Measurements from ENCODE around the gene DMD.
A peak's percentile ranks its signal among the peaks of the same experiment; 100 is the strongest.

DMD gene

DNA sequence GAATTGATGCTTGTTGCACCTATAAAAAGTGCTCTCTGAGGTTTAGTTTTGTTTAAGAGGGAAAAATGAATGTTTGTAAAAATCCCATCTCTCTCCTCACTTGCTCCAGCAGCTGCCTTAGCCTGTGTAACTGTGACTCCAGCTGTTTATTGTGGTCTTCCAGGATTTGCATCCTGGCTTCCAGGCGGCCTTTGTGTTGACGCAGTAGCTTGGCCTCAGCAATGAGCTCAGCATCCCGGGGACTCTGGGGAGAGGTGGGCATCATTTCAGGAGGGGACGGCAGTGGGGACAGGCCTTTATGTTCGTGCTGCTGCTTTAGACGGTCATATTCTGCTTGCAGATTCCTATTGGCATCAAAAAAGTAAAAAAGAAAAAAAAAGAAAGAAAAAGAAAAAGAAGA is 2064.2 kb downstream of the DMD start:
- H3K27me3 ChIP-seq (replicated peaks; ENCODE audit: insufficient read depth, low read length): no peaks in the 10 kb centered on the region
- TF ChIP-seq, protein P1, sequence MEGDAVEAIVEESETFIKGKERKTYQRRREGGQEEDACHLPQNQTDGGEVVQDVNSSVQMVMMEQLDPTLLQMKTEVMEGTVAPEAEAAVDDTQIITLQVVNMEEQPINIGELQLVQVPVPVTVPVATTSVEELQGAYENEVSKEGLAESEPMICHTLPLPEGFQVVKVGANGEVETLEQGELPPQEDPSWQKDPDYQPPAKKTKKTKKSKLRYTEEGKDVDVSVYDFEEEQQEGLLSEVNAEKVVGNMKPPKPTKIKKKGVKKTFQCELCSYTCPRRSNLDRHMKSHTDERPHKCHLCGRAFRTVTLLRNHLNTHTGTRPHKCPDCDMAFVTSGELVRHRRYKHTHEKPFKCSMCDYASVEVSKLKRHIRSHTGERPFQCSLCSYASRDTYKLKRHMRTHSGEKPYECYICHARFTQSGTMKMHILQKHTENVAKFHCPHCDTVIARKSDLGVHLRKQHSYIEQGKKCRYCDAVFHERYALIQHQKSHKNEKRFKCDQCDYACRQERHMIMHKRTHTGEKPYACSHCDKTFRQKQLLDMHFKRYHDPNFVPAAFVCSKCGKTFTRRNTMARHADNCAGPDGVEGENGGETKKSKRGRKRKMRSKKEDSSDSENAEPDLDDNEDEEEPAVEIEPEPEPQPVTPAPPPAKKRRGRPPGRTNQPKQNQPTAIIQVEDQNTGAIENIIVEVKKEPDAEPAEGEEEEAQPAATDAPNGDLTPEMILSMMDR (IDR thresholded peaks at IDR 0.05; ENCODE audit: low read length): no peak
- TF ChIP-seq EZH2phosphoT487 (IDR thresholded peaks at IDR 0.05; ENCODE audit: low read length): no peak
- no peak for TF ChIP-seq EZH2 (optimal IDR thresholded peaks at IDR 0.05; ENCODE audit: low read depth, low read length)

DNA sequence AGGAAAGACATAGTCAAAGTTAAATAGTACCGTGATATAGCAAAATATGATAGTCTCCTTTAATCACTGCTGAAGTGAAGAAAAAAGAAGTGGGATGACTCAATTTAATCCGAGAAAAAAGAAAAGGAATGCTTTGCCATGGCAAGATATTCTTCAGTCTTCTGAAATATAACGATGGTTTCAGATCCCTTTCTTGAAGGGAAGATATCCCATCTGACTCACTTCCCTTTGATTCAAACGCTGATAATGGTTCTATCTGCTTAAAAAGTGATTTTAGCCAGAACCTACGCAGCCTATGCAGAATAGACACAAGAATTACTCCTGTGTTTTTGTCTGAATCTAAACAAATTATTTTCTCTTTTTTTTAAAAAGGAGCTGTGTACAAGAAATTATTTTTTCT is 2071.4 kb downstream of the DMD start:
- Histone ChIP-seq H3K27ac (ENCODE audit: low read length) (no peak overlapping the region), H3K79me2 (ENCODE audit: low read length) (no peaks in the 10 kb centered on the region), H3K36me3 (replicated peaks; ENCODE audit: insufficient read depth, low read length) (no peaks in the 10 kb centered on the region), H3K4me3 (ENCODE audit: low read length) (no peak overlapping the region), H3K9me2 (replicated peaks; ENCODE audit: insufficient read depth, low read length) (no peaks in the 10 kb centered on the region), H3K9ac (ENCODE audit: low read length) (no peak overlapping the region), H3K4me1 (ENCODE audit: low read length) (peaks cover 7% of the 10 kb centered on the region; the same call in 1 of the 2 replicates), H3K9me3 (replicated peaks; ENCODE audit: insufficient read depth, low read length) (no peaks in the 10 kb centered on the region), H4K20me1 (ENCODE audit: insufficient read depth, low read length) (no peaks in the 10 kb centered on the region), H2AFZ (ENCODE audit: low read length) (no peak overlapping the region), H3K4me2 (ENCODE audit: low read depth, low read length) (no peak overlapping the region), H3F3A (ENCODE audit: insufficient read depth, low read length) (peaks cover 6% of the 10 kb centered on the region; the same call in 1 of the 2 replicates), H3K27me3 (replicated peaks; ENCODE audit: insufficient read depth, low read length) (no peaks in the 10 kb centered on the region)
- TF ChIP-seq EZH2 (optimal IDR thresholded peaks at IDR 0.05; ENCODE audit: low read depth, low read length): no peak
- no peak for DNase-seq

More for the DNA sequence above, 2064.2 kb downstream of the DMD start:
- Histone ChIP-seq H2AFZ (ENCODE audit: low read length) (no peak overlapping the region), H3K9ac (ENCODE audit: low read length) (no peak overlapping the region), H3K27ac (ENCODE audit: low read length) (no peak overlapping the region), H3K79me2 (ENCODE audit: low read length) (no peaks in the 10 kb centered on the region), H3K4me3 (ENCODE audit: low read length) (no peak overlapping the region), H3K4me1 (ENCODE audit: low read length) (no peaks in the 10 kb centered on the region), H3K4me2 (ENCODE audit: low read depth, low read length) (no peak overlapping the region), H3K36me3 (replicated peaks; ENCODE audit: insufficient read depth, low read length) (no peaks in the 10 kb centered on the region), H3F3A (ENCODE audit: insufficient read depth, low read length) (no peaks in the 10 kb centered on the region), H4K20me1 (ENCODE audit: insufficient read depth, low read length) (no peaks in the 10 kb centered on the region), H3K9me3 (replicated peaks; ENCODE audit: insufficient read depth, low read length) (no peaks in the 10 kb centered on the region), H3K9me2 (replicated peaks; ENCODE audit: insufficient read depth, low read length) (no peaks in the 10 kb centered on the region)
- no peak for DNase-seq

DNA sequence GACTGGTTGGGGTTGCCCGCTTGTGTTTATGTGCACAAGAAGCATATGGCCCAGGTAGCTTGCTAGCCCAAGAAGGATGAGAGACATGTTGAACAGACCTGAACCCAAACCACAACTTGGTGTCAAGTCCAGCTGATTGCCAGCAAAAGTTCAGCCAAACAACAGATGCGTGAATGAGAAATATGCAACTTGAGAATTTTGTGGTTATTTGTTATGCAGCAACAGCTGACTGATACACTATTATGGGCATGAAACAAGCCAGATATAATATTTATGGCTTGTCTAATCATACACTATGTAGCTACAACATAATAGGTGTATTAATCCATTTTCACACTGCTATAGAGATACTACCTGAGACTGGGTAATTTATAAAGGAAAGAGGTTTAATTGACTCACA is 2073.2 kb downstream of the DMD start:
- no peak overlapping the region for H2AFZ ChIP-seq (ENCODE audit: low read length)
- H3F3A ChIP-seq (ENCODE audit: insufficient read depth, low read length): peaks cover 6% of the 10 kb centered on the region; the same call in 1 of the 2 replicates
- H3K9ac ChIP-seq (ENCODE audit: low read length): no peak overlapping the region
- H3K9me2 ChIP-seq (replicated peaks; ENCODE audit: insufficient read depth, low read length): no peaks in the 10 kb centered on the region
- TF ChIP-seq, protein P1 (IDR thresholded peaks at IDR 0.05; ENCODE audit: low read length): no peak
- TF ChIP-seq EZH2 (optimal IDR thresholded peaks at IDR 0.05; ENCODE audit: low read depth, low read length): no peak
- TF ChIP-seq EZH2phosphoT487 (IDR thresholded peaks at IDR 0.05; ENCODE audit: low read length): no peak
- DNase-seq: no peak
- H3K4me2 ChIP-seq (ENCODE audit: low read depth, low read length): no peak overlapping the region
- H3K4me1 ChIP-seq (ENCODE audit: low read length): peaks cover 7% of the 10 kb centered on the region; the same call in 1 of the 2 replicates
- H3K27ac ChIP-seq (ENCODE audit: low read length): no peak overlapping the region
- no peaks in the 10 kb centered on the region for H3K36me3 ChIP-seq (replicated peaks; ENCODE audit: insufficient read depth, low read length)
- H3K27me3 ChIP-seq (replicated peaks; ENCODE audit: insufficient read depth, low read length): no peaks in the 10 kb centered on the region
- H3K79me2 ChIP-seq (ENCODE audit: low read length): no peaks in the 10 kb centered on the region
- no peaks in the 10 kb centered on the region for H3K9me3 ChIP-seq (replicated peaks; ENCODE audit: insufficient read depth, low read length)
- no peaks in the 10 kb centered on the region for H4K20me1 ChIP-seq (ENCODE audit: insufficient read depth, low read length)
- H3K4me3 ChIP-seq (ENCODE audit: low read length): no peak overlapping the region

DNA sequence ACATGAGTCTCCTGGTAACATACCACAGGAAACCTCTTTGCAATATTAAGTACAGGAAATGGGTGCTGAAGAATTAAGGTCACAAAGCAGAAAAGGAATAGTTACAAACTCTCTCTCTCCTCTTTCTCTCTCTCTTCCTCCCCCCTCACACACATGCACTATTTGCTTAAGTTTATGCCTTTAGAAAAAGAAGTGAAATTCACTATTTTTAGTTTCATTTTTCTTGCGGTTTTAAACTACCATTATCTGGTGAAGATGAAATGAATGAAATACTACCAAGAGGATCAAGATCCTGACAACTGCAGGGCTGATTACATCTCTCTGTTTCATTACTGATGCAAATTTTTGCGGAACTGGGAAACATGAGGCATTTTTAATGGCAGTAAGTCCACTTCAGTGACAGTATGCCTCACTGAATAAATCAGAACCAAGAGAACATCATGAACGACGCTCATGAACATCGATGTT is 2075.2 kb downstream of the DMD start:
- H2AFZ ChIP-seq (ENCODE audit: low read length): no peak overlapping the region
- TF ChIP-seq, protein P1 (IDR thresholded peaks at IDR 0.05; ENCODE audit: low read length): no peak
- no peak overlapping the region for H3K4me3 ChIP-seq (ENCODE audit: low read length)
- no peaks in the 10 kb centered on the region for H3K9me3 ChIP-seq (replicated peaks; ENCODE audit: insufficient read depth, low read length)
- H3K79me2 ChIP-seq (ENCODE audit: low read length): no peaks in the 10 kb centered on the region
- H3F3A ChIP-seq (ENCODE audit: insufficient read depth, low read length): peaks cover 6% of the 10 kb centered on the region; the same call in 1 of the 2 replicates
- peaks cover 7% of the 10 kb centered on the region; the same call in 1 of the 2 replicates for H3K4me1 ChIP-seq (ENCODE audit: low read length)
- peak overlapping the region; percentile 24; the same call in 1 of the 2 replicates for H3K4me2 ChIP-seq (ENCODE audit: low read depth, low read length)
- no peak overlapping the region for H3K9ac ChIP-seq (ENCODE audit: low read length)
- peak; percentile 74 for DNase-seq
- H3K27ac ChIP-seq (ENCODE audit: low read length): no peak overlapping the region
- H3K36me3 ChIP-seq (replicated peaks; ENCODE audit: insufficient read depth, low read length): no peaks in the 10 kb centered on the region
- no peaks in the 10 kb centered on the region for H3K27me3 ChIP-seq (replicated peaks; ENCODE audit: insufficient read depth, low read length)
- H4K20me1 ChIP-seq (ENCODE audit: insufficient read depth, low read length): no peaks in the 10 kb centered on the region
- no peaks in the 10 kb centered on the region for H3K9me2 ChIP-seq (replicated peaks; ENCODE audit: insufficient read depth, low read length)

All from MM.1S (cell line).